GM12801 (cell line): Measurements from ENCODE around the gene SALL1.

ENCODE experiments used
- CTCF ChIP-seq: IDR thresholded peaks from one replicate; pipeline ENCODE4 v1.5.1; 2011; ENCODE audit warnings: control low read depth; ENCODE audit not compliant: insufficient read length; ENCODE audit errors: extremely low read depth

SALL1 gene

GRCh38 chr16:51146256-51146924 is 4.7 kb downstream of the SALL1 start:
- TF ChIP-seq CTCF, result no peak

DNA sequence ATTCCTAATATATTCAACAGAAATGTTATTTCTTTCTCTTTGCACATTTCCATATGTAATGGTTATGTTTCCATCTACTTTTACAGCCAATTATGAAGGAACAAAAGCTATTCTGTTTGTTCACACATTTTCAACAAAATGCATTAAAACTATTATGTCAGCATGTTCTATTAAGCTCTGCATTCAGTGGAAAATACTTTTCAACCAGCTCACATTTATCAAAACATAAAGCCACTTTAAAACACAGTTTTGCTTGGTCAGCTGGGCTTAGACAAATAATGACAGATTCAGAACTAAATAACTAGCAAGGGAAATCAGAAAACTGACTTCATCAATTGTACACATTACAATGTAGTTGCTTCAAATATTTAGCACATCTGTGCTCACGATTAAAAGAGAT is 6.9 kb downstream of the SALL1 start:
- TF ChIP-seq CTCF, result no peak

DNA sequence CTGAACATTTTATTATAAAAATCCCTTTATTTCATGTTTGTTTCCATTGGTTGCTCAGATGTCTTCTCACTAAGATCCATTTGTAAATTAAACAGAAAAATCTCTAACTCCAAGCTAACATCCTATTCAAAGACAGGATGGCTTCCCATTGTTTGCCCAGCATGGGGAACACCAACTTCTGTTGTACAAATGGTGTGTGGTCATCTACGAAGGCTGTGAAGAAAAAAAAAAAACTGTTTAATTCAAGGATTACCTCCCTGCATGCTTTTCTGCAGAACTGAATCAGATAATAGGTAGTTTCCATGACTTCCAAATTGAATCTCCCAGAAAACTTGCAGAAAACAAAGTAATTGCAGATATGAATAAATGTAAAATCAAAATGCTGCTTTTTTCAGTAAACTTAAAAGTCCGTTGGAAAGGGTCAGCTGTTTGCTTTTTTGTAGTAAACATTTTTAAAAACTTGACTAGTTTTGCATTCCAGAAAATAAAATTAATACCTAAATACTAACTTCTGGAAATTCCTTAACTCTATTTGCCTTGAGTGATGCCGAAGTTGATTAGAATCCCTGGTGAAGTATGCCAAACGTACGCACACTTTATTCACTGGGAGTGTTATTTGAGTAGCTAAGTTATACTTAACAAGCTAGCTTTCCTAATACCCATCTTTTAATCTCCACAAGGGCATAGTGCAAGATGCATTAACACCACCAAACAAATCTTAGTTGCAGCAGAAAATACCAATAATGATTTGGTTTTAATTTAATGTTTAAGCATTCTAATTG is 7.7 kb downstream of the SALL1 start:
- TF ChIP-seq CTCF, result no peak

DNA sequence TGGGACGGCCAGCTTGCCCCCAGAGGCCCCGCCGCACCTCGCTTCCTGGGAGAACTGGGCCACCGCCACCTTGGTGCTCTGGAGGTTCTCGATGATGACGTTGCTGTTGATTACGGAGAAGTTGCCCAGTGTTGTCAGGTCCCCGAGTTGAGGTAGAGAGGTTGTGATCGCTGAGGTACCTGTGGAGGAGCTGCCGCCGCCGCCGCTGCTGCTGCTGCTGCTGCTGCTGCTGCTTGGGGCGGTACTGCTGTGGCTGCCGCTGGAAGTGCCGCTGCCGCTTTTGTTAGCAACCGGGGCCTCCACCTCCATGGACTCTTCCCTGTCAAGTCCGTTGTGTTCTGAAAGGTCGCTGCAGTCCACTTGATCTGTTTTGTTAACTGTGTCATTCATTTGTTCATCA is 9.5 kb downstream of the SALL1 start:
- TF ChIP-seq CTCF, result no peak

GRCh38 chr16:51141106-51141505 is 10.0 kb downstream of the SALL1 start:
- no peak for TF ChIP-seq CTCF

DNA sequence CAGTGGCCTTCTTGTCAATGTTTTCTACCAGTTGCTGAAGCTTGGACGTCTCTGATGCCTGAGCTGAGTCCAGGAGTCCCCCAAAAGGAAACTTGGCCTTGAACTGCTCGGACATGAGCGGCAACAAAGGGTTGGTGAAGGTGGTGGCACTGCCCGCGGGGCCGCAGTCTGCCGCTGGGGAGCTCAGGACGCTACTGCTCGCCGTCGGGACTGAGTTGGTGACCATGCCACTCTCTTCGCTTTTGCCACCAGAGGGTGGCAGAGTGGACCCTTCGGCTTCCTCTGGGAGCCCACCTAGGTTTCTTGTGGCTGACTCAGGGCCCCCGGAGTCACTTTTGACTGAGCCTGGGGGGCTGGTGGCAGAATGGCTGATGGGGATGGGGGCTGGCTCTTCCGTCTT is 11.0 kb downstream of the SALL1 start:
- TF ChIP-seq CTCF, result no peak

- no peak for TF ChIP-seq CTCF
Measured at GRCh38 chr16:51139568-51139967, 11.5 kb downstream of the SALL1 start.
